PFSK-1 (cell line): ENCODE results near the gene RACK1.

Experiments used
- FOXP2 ChIP-seq: optimal IDR thresholded peaks from 2 replicates; pipeline ENCODE3; 2011; ENCODE audit warnings: borderline replicate concordance, control low read depth, inconsistent platforms; ENCODE audit not compliant: insufficient read depth; ENCODE audit errors: extremely low read length, extremely low read depth
- POLR2AphosphoS5 ChIP-seq: IDR thresholded peaks from 2 replicates; pipeline ENCODE4 v1.6.1; 2012; ENCODE audit warnings: low read depth, mild to moderate bottlenecking, control low read depth, low read length, moderate library complexity
- REST ChIP-seq, 2 experiments: IDR thresholded peaks; 2 replicates each; pipeline versions ENCODE4 v1.6.1 to v1.8.0; 2011 to 2012; ENCODE audit warnings: low read depth in 2 of 2, low read length in 2 of 2, control low read depth in 1 of 2, inconsistent platforms in 1 of 2, mild to moderate bottlenecking in 1 of 2, moderate library complexity in 1 of 2; ENCODE audit not compliant: insufficient read depth in 1 of 2
- SIN3A ChIP-seq: IDR thresholded peaks from 2 replicates; pipeline ENCODE4 v1.6.1; 2012; ENCODE audit warnings: mild to moderate bottlenecking, low read length, moderate library complexity, borderline replicate concordance; ENCODE audit not compliant: insufficient read depth
- TAF1 ChIP-seq: IDR thresholded peaks from 2 replicates; pipeline ENCODE4 v1.6.1; 2012; ENCODE audit warnings: low read length, control low read depth, borderline replicate concordance; ENCODE audit not compliant: insufficient read depth

- TF ChIP-seq POLR2AphosphoS5 (no peak), TAF1 (no peak), REST (IDR thresholded peaks at IDR 0.05; ENCODE audit: insufficient read depth in 1 of 2, low read depth in 2 of 2, low read length in 2 of 2) (no peak), SIN3A (no peak), FOXP2 (no peak)
These were observed 39.4 kb downstream of the RACK1 start for GRCh38 chr5:181204113-181204825.
